ENCODE results near the gene MMP13.
"Not testable (repeated sequence)": the region's sequence is repeated elsewhere in the genome, so short reads cannot be mapped to it uniquely, and the experiment has no call there.

The MMP13 gene

DNA sequence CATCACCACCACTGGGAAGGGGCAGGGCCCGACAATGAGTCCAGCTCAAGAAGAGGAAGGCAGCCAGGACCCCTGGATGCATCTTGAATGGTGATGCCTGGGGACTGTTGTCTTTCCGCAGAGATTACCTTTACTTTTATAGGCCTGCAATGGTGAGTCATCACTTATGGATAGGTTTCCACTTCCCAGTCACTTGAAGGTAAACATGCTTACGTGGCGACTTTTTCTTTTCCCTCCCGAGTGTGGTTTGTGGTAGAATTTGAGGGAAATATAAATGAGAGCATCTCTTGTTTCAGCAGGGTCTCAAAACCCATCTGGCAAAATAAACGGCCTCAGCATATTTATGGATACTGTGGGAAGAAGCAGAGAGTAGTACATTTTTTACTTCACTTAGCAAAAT, at the start of gene MMP13:
MMP13 (minus strand) TSS at position 109 of the 400 bp plus-strand sequence; CDS start at position 82, 27 bp downstream.
- DNase-seq = no peak

DNA sequence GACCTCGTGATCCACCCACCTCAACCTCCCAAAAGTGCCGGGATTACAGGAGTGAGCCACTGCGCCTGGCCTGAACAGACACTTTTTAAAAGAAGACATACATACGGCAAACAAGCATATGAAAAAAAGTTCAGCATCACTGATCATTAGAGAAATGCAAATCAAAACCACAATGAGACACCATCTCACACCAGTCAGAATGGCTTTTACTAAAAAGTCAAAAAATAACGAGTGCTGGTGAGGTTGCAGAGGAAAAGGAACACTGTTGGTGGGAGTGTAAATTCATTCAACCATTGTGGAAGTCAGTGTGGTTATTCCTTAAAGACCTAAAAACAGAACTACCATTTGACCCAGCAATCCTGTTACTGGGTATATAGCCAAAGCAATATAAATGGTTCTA, 48.7 kb upstream of the MMP13 start:
- not testable (repeated sequence) for DNase-seq

DNA sequence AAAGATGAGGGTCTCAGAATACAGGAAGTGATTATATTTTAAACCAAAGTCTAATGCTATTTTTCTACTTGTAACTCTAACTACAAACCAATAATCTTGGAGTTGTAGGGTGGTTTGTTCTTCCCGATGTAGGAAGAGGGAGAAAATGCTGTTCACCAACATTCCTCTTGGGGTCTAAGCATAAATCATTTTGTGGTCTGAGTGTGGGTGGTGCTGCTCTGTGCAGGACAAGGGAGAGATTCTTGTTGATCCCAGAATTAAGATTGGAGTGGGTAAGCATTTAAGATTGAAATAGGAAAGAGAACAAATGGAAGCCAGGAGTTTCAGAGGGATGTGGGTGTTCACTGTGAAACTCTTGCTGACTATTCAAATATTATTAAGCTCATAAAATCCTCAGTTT, 38.6 kb upstream of the MMP13 start:
- DNase-seq = no peak

GRCh38 chr11:102991776-102992175, 36.2 kb upstream of the MMP13 start:
- DNase-seq = no peak

GRCh38 chr11:102990145-102990544, 34.6 kb upstream of the MMP13 start:
- no peak for DNase-seq

DNA sequence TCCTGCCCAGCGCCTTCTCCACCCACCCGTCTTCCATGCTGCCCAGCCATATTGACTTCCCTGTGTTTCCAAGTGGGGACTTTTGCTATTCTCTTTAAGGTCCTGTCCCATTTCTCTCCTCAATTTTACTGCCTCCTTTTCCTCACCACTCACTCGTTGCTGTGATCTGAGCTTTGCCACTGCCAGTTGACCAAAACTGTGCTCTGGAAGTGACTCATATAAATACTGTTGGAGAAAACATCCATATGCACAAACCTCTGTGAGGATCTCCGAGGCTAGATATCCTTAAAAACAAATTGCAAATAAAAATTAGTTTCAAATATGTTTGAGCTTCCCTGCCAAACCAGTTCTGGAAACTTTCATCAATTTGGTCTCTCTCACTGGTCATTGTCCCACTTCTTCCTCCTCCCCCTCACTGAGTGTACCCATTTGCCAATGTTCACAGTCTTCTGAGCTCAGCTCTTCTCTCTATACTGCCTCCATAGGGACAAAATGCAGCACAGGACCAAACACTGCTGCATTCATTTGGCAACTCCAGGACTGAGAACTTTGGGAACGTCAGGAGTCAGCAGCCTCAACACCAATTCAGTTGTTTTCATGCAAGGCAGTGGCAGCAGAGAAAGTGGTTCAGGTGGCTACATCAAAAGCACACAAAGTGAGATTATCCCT, 34.0 kb upstream of the MMP13 start:
- no peak for DNase-seq

DNA sequence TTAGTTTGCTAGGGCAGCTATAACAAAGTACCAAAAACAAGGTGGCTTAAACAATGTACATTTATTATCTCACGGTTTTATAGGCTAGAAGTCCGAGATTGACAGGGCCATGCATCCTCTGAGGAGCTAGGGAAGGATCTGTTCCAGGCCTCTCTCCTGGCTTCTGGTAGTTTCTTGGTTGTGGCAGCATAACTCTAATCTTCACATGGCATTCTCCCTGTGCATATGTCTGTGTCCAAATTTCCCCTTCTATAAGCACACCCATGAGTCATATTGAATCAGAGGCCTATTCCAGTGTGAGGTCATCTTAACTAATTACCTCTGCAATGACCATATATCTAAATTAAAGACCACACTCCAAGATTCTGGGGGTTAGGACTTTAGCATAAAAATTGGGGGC, 31.3 kb upstream of the MMP13 start:
- DNase-seq = no peak

DNA sequence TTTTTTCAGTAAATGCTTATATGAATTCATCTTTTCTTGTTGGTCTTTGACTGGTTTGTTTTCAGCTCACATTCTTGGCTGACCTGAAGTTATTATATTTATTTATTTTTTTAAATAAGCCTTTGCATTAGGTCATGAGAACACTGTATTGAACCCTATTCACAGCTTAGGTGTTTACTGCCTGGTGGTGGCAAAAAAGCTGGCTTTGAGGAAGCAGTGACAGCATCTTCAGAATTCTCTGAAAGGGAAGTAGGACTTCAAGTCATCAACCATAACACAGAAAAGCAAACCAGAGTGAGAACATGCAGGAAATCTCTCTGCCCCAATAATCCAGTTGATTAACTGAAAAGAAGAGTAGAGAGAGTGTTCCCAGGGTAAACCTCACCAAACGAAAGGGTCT, 30.3 kb upstream of the MMP13 start:
- no peak for DNase-seq

DNA sequence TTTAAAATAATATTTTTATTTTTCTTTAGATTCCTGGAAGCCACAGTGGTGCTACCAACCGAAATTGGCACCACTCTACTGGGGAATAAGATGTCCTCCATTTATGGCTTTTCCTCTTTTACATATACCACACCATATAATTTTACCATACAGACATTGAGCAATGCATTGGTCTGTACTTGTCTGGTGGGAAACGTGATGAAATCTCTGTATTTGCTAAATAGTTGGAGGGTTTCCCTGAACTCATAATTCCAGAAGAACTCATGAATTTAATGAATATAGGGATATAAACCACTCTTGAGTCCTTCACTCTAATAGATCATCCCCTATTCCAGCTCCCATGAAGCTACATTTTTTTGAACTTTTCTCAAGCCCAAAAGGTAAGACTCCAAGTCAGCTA, 28.0 kb upstream of the MMP13 start:
- DNase-seq = no peak

GRCh38 chr11:102981324-102981910, 25.9 kb upstream of the MMP13 start:
- DNase-seq = no peak

GRCh38 chr11:102974552-102975280, 19.2 kb upstream of the MMP13 start:
- DNase-seq = no peak

GRCh38 chr11:102973698-102974097, 18.2 kb upstream of the MMP13 start:
- DNase-seq = not testable (repeated sequence)

DNA sequence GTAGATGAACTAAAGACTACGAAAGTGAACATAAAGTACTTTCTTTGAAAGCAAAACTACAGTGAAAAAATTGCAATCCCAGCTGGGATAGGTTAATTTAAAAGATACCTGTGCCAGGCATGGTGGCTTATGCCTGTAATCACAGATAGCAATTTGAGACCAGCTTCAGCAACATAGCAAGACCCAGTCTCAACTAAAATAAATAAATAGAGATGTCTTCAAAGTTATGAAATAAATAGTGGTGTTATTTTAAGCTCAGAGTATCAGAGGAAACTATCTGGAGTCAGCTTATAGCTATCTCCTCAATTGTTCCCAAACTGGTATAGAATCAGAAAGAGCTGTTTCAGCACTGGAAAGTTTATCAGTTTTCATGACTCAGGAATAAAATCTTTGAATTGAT, 17.3 kb upstream of the MMP13 start:
- DNase-seq = no peak

DNA sequence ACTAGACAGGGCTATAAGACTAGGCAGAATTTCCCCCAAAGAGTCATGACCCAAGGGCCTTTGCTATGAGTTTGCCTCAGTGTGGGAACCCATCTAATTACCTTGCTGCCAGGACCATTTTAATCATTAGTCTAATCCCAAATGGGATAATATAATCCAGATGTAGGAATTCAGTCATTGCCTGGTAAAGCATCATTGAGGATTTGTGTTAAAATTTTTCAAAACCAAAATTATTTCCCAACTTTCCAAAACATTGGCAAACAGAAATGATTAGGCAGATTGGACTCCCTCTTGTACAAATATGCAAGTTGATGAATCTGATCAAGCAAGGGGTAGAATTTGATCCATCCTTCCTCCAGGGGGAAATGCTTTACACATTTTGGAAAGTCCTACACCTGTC, 16.2 kb upstream of the MMP13 start:
- DNase-seq = no peak

GRCh38 chr11:102967497-102967896, 12.0 kb upstream of the MMP13 start:
- no peak for DNase-seq

DNA sequence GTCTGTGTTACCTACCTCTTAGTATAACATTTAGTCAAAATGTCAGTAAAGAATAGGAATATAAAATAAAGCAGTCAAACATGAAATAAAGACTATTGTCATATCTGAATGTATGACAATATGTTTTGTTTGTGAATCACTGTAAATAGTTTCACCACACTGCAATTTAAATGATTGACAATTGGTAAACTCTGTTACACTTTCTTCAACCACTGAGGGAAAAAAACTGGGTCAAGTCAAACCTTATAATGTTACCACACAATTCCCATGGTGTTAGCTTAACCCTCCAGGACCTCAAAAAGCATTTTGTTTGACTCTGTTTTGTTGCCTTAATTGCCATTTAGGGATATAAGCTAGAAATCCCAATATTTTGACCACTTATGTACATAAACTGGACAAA, 10.5 kb upstream of the MMP13 start:
- DNase-seq = no peak

GRCh38 chr11:102964867-102965266, 9.3 kb upstream of the MMP13 start:
- DNase-seq = no peak

DNA sequence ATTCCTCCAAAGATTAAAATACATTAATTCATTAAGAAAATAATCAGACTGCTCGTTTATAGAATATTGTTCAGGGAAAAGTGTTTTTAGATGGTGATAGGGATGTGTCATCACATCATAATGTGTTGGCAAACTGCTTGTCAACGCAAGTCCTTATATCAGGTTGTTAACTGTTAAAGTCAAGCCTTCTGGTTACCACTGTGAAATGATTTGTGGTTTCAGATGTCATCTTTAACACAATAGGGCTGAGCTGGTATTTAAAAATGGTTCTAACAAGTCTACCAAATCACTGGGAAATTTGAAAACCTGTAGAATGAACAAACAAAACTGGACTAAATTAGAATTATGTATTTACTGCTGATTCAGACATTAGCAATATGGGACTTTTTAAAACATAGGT, 2.4 kb upstream of the MMP13 start:
- DNase-seq = no peak

DNA sequence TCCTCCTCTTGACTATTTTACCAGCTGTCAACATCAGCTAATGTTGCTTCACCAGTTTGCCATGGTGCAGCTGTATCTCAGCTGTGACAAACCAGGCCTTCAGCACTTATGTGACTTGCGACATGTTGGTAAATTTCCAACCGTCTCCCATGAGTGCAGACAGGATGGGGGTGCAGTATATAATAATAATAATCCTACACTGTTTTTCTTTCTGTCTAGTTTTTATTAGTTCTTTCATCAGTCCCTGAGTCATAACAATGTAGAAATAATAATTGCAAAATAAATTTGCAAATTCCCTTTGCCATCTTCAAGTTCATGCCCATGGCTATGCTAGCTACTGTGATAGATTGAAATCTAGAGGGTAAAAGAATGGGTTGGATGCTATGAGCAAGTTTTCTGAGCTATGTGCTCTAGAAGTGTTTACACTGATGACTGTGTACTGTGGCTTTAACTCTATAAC, 4.9 kb downstream of the MMP13 start:
- no peak for DNase-seq

DNA sequence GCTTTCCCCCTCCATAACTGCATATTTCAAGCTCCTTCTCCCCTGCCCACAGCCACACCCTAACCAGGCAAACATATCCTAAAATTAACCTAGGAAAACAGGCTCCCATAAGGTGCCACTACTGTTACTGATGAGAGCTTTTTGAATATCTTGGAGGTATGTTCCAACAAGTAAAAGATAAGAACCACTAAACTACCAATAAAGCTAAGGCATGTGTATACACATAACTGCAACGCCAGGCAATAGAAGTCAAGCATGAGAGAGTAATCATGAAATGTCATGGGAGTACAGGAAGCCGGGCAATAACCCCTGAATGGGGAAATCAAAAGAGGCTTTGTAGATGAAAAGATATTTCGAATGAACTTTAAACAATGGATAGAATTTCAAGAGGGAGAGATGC, 9.3 kb downstream of the MMP13 start:
- no peak for DNase-seq

- DNase-seq = peak; percentile 62 to 76
These were observed 14.6 kb downstream of the MMP13 start for GRCh38 chr11:102940714-102941588.

DNA sequence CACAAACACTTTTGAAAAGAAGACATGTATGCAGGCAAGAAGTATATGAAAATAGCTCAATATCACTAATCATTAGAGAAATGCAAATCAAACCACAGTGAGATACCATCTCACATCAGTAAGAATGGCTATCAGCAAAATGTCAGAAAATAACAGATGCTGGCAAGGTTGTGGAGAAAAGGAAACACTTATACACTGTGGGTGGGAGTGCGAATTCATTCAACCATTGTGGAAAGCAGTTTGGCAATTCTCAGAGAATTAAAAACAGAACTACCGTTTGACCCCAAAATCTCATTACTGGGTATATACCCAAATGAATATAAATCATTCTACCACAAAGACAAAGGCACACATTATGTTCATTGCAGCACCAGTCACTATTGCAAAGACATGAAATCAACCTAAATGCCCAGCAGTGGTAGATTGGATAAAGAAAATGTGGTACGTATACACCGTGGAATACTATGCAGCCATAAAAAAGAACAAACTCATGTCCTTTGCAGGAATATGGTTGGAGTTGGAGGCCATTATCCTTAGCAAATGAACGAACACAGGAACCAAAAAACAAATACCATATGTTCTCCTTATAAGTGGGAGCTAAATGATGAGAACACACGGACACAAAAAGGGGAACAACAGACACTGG, 18.5 kb downstream of the MMP13 start:
- no peak for DNase-seq

GRCh38 chr11:102935514-102935913, 20.0 kb downstream of the MMP13 start:
- DNase-seq = no peak
